CD14-positive monocyte (primary cell): Measurements from ENCODE around the gene MPC1. TPM values are rescaled to one million over a fixed set of nuclear protein-coding genes. Genes with fewer than 3 reads are reported as not detected.

Experiments
- DNase-seq, 3 donors: peaks; one replicate each; pipeline ENCODE4 v3.0.0-alpha.2; 2011 to 2022
- H2AFZ ChIP-seq: 2 replicates; pipeline ENCODE4 v1.6.0; 2012; ENCODE audit warnings: mild to moderate bottlenecking, low read depth, low read length, inconsistent platforms; ENCODE audit not compliant: insufficient read depth, poor library complexity, severe bottlenecking
- H3K27ac ChIP-seq, 2 donors: 1 replicate in 1 of 2; 2 replicates in 1 of 2; pipeline ENCODE4 v1.5.1; 2012 to 2013; ENCODE audit warnings: low read length in 2 of 2, control low read depth in 1 of 2, inconsistent platforms in 1 of 2, low read depth in 1 of 2, mild to moderate bottlenecking in 1 of 2
- H3K27me3 ChIP-seq, 2 donors: one replicate each; pipeline versions ENCODE4 v1.6.0 to v1.6.1; 2011 to 2013; ENCODE audit warnings: low read length in 2 of 2; ENCODE audit not compliant: control insufficient read depth in 2 of 2, insufficient read depth in 2 of 2
- H3K36me3 ChIP-seq, 2 donors: replicated peaks in 1 of 2; 1 replicate in 1 of 2; 2 replicates in 1 of 2; pipeline versions ENCODE4 v1.5.1 to v1.6.1; 2012 to 2013; ENCODE audit warnings: low read length in 2 of 2, control low read depth in 1 of 2, inconsistent platforms in 1 of 2, mild to moderate bottlenecking in 1 of 2; ENCODE audit not compliant: insufficient read depth in 2 of 2, control insufficient read depth in 1 of 2
- H3K4me1 ChIP-seq, 2 donors: 1 replicate in 1 of 2; 2 replicates in 1 of 2; pipeline versions ENCODE4 v1.5.1 to v1.6.1; 2012 to 2013; ENCODE audit warnings: low read length in 2 of 2, control low read depth in 1 of 2, inconsistent platforms in 1 of 2, mild to moderate bottlenecking in 1 of 2, moderate library complexity in 1 of 2; ENCODE audit not compliant: insufficient read depth in 2 of 2, control insufficient read depth in 1 of 2
- H3K4me2 ChIP-seq: replicated peaks from 2 replicates; pipeline ENCODE3; 2012; ENCODE audit warnings: low read length, moderate library complexity, mild to moderate bottlenecking; ENCODE audit not compliant: poor library complexity, severe bottlenecking; ENCODE audit errors: extremely low read depth
- H3K4me3 ChIP-seq, 3 experiments: fragments of 200-600 bp in 1 of 3; sonication (generic) in 1 of 3; replicated peaks in 1 of 3; 1 replicate in 2 of 3; 2 replicates in 1 of 3; pipeline ENCODE4 v1.5.1; 2011 to 2013; ENCODE audit warnings: low read length in 3 of 3, mild to moderate bottlenecking in 3 of 3, control low read depth in 2 of 3, low read depth in 2 of 3, inconsistent platforms in 1 of 3, moderate library complexity in 1 of 3
- H3K79me2 ChIP-seq: 2 replicates; pipeline ENCODE4 v1.6.0; 2012; ENCODE audit warnings: mild to moderate bottlenecking, control low read depth, inconsistent platforms, low read length, moderate library complexity; ENCODE audit not compliant: insufficient read depth
- H3K9ac ChIP-seq: 2 replicates; pipeline ENCODE4 v1.6.0; 2017; ENCODE audit warnings: low read length, mild to moderate bottlenecking; ENCODE audit not compliant: insufficient read depth, poor library complexity, severe bottlenecking
- H3K9me3 ChIP-seq, 2 donors: replicated peaks in 1 of 2; 1 replicate in 1 of 2; 2 replicates in 1 of 2; pipeline versions ENCODE4 v1.5.1 to v1.6.1; 2012 to 2013; ENCODE audit warnings: low read length in 2 of 2, control low read depth in 1 of 2; ENCODE audit not compliant: control insufficient read depth in 1 of 2, insufficient read depth in 1 of 2
- H4K20me1 ChIP-seq: 2 replicates; pipeline ENCODE4 v1.6.0; 2012; ENCODE audit warnings: mild to moderate bottlenecking, low read length, control low read depth, moderate library complexity; ENCODE audit not compliant: insufficient read depth
- H3K27ac Mint-ChIP-seq, 7 donors: one replicate each; pipeline ENCODE4 v1.8.0; 2020; ENCODE audit warnings: mild to moderate bottlenecking in 7 of 7, mixed read lengths in 7 of 7, moderate library complexity in 6 of 7, inconsistent platforms in 2 of 7
- H3K27me3 Mint-ChIP-seq, 3 donors: one replicate each; pipeline ENCODE4 v1.8.0; 2021 to 2022; ENCODE audit warnings: low read depth in 3 of 3, mild to moderate bottlenecking in 3 of 3, mixed read lengths in 3 of 3, moderate library complexity in 3 of 3, inconsistent platforms in 1 of 3
- H3K36me3 Mint-ChIP-seq, 2 donors: one replicate each; pipeline ENCODE4 v1.8.0; 2020; ENCODE audit warnings: mixed read lengths in 2 of 2, inconsistent platforms in 1 of 2, mild to moderate bottlenecking in 1 of 2
- H3K4me1 Mint-ChIP-seq: one replicate; pipeline ENCODE4 v1.8.0; 2020; ENCODE audit warnings: mild to moderate bottlenecking, mixed read lengths
- H3K4me3 Mint-ChIP-seq, 2 donors: one replicate each; pipeline ENCODE4 v1.8.0; 2020; ENCODE audit warnings: mild to moderate bottlenecking in 2 of 2, mixed read lengths in 2 of 2, moderate library complexity in 1 of 2
- H3K9me3 Mint-ChIP-seq, 7 donors: one replicate each; pipeline ENCODE4 v1.8.0; 2020 to 2022; ENCODE audit warnings: mixed read lengths in 7 of 7, mild to moderate bottlenecking in 6 of 7, moderate library complexity in 6 of 7, inconsistent platforms in 2 of 7
- WGBS: methylation state at CpG from one replicate; pipeline ENCODE4 v1.1.5; 2013; ENCODE audit warnings: missing lambda C conversion rate; ENCODE audit not compliant: insufficient coverage; 5-methylcytosine and 5-hydroxymethylcytosine counted together
- intact Hi-C, 2 donors: fragments of 100-400 bp; cut with micrococcal nuclease; formaldehyde crosslinking; loops; one replicate each; pipeline versions ENCODE4 v1.15.0 to v1.15.1; 2023
- polyA plus RNA-seq, 3 donors: library from polyadenylated mRNA; depleted of rRNA in 1 of 3; unstranded in 2 of 3; stranded (reverse) in 1 of 3; fragments of 300-500 nt in 2 of 3; fragments of >200 nt in 1 of 3; fragmentation: Illumina TruSeq in 2 of 3; gene quantifications; 1 replicate in 2 of 3; 2 replicates in 1 of 3; pipeline ENCODE4 v1.2.3, GENCODE V29; 2012 to 2021
- TF ChIP-seq, protein P1 (sequence below): fragments of 200-600 bp; IDR thresholded peaks from one replicate; pipeline ENCODE4 v1.8.0; 2022; ENCODE audit warnings: antibody characterized with exemption, mild to moderate bottlenecking

MPC1 gene
- polyA plus RNA-seq, 3 donors = 52.4 to 122 (median 104) TPM

DNA sequence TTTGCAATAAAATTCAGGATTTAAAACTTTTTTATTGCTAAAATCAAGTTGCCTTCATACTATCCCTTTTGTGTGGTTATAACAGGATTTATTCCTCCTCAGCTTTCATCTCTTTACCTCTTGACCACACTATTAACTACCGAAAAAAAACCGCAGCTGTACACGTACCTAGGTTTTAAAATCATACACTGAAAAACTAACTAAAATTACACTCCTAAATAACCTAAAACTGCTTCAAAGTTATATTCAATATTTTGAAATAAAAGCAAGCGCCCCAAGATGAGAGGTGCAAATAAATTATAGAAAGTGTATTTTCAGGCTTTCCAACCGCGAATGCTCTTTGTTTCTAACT lies 1.4 kb downstream of the MPC1 start:
- DNase-seq = no peak
- Mint-ChIP-seq H3K27ac (peak overlapping the region; percentile 88 to 95 (median 91)), H3K27me3 (no peaks in the 10 kb centered on the region), H3K4me3 (peak overlapping the region; percentile 94 to 95), H3K4me1 (peaks cover 14% of the 10 kb centered on the region), H3K36me3 (peaks cover 4% of the 10 kb centered on the region in 2 donors), H3K9me3 (no peaks in the 10 kb centered on the region)
- 0% methylated on average over 2 of the region's 6 CpGs for WGBS
- Histone ChIP-seq H3K4me1 (peaks cover 14 to 25% of the 10 kb centered on the region in 2 donors), H3K79me2 (peaks cover 52% of the 10 kb centered on the region), H3K4me3 (peak overlapping the region; percentile 58 to 97 (median 89)), H3K4me2 (peak overlapping the region; percentile 100), H3K9ac (no peak overlapping the region), H3K27ac (peak overlapping the region in 1 of 2 donors; percentile 86), H2AFZ (peak overlapping the region; percentile 89), H3K9me3 (no peaks in the 10 kb centered on the region), H3K27me3 (no peaks in the 10 kb centered on the region), H4K20me1 (peaks cover 10% of the 10 kb centered on the region), H3K36me3 (no peaks in the 10 kb centered on the region)
- intact Hi-C loops = loop anchor here (5.0 to 10.0 kb wide), 3 partner anchors 124 to 246 kb away; partner anchors contain the start of gene RPS6KA2 (in 2 of the 2)
- TF ChIP-seq, protein P1, sequence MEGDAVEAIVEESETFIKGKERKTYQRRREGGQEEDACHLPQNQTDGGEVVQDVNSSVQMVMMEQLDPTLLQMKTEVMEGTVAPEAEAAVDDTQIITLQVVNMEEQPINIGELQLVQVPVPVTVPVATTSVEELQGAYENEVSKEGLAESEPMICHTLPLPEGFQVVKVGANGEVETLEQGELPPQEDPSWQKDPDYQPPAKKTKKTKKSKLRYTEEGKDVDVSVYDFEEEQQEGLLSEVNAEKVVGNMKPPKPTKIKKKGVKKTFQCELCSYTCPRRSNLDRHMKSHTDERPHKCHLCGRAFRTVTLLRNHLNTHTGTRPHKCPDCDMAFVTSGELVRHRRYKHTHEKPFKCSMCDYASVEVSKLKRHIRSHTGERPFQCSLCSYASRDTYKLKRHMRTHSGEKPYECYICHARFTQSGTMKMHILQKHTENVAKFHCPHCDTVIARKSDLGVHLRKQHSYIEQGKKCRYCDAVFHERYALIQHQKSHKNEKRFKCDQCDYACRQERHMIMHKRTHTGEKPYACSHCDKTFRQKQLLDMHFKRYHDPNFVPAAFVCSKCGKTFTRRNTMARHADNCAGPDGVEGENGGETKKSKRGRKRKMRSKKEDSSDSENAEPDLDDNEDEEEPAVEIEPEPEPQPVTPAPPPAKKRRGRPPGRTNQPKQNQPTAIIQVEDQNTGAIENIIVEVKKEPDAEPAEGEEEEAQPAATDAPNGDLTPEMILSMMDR = no peak

DNA sequence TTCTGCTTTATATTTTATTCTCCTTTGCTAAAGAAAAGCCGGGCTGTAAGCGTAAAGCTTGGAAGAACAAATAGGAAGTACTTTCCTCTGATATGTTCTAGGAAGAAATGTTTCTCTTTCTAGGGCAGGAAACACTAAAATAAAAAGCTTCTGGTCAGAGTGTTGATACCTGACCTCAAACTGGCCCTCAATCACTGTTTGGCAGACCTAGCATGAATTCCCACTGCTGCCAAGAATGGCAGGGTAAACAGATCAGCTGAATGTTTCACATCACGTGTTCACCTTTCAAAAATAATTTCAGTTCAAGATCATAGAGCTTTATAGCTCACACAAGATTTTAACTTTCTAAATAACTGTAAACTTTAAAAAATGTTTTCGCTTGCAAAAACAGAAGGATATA lies 2.9 kb downstream of the MPC1 start:
- Histone ChIP-seq H3K9ac (no peak overlapping the region), H3K27ac (no peak overlapping the region), H4K20me1 (peaks cover 16% of the 10 kb centered on the region), H3K4me3 (no peak overlapping the region), H3K9me3 (no peaks in the 10 kb centered on the region), H3K4me2 (no peak overlapping the region), H2AFZ (no peak overlapping the region), H3K4me1 (peaks cover 14 to 25% of the 10 kb centered on the region in 2 donors), H3K36me3 (no peaks in the 10 kb centered on the region), H3K27me3 (no peaks in the 10 kb centered on the region), H3K79me2 (peaks cover 53% of the 10 kb centered on the region)
- Mint-ChIP-seq H3K9me3 (no peaks in the 10 kb centered on the region), H3K27ac (no peak overlapping the region), H3K4me3 (no peak overlapping the region), H3K4me1 (peaks cover 14% of the 10 kb centered on the region), H3K27me3 (no peaks in the 10 kb centered on the region), H3K36me3 (peaks cover 4% of the 10 kb centered on the region in 2 donors)
- 100% methylated on average over 1 of the region's 4 CpGs for WGBS
- DNase-seq = no peak
- TF ChIP-seq, protein P1 = no peak
- intact Hi-C loops = loop anchor here (5.0 to 10.0 kb wide), 3 partner anchors 122 to 248 kb away; partner anchors contain the start of gene RPS6KA2 (in 2 of the 2)
